ENCODE results near the gene SNRNP48.

Gene SNRNP48

DNA sequence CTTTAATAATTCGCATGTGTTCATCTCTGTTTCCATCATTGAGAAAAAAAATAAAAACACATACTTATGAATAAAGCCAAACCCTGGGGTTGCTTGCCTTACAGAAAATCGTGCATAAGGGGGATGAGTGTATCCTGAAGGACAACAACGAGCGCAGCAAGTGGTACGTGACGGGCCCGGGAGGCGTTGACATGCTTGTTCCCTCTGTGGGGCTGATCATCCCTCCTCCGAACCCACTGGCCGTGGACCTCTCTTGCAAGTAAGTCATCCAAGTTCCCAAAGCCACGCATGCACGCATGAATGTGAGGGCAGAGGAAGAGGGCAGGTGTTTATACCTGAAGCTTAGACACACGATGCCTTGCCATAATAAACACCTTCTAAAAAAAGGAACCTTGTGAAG is 20.9 kb upstream of the SNRNP48 start:
- in situ Hi-C loops (cut with MboI; ENCODE audit: low sequenced_read_pairs), result no loop called here
- Histone ChIP-seq H3K9me3 (no peaks in the 10 kb centered on the region), H3K4me3 (no peak overlapping the region), H3K27me3 (ENCODE audit: low read depth) (no peaks in the 10 kb centered on the region), H3K36me3 (replicated peaks) (peaks cover 83% of the 10 kb centered on the region), H3K4me1 (no peaks in the 10 kb centered on the region)
- DNase-seq (ENCODE audit: low spot score in 2 of 2), result no peak

- Histone ChIP-seq H3K27me3 (ENCODE audit: low read depth) (no peaks in the 10 kb centered on the region), H3K4me1 (no peaks in the 10 kb centered on the region)
- in situ Hi-C loops (cut with MboI; ENCODE audit: low sequenced_read_pairs), result no loop called here
Measured at GRCh38 chr6:7572213-7572943, 17.6 kb upstream of the SNRNP48 start.

GRCh38 chr6:7574500-7574899 is 15.5 kb upstream of the SNRNP48 start:
- peak; percentile 31 to 49 for DNase-seq (ENCODE audit: low spot score in 2 of 2)
- Histone ChIP-seq H3K4me1 (no peaks in the 10 kb centered on the region), H3K9me3 (no peaks in the 10 kb centered on the region), H3K27me3 (ENCODE audit: low read depth) (no peaks in the 10 kb centered on the region), H3K36me3 (replicated peaks) (peaks cover 77% of the 10 kb centered on the region), H3K4me3 (no peak overlapping the region)
- in situ Hi-C loops (cut with MboI; ENCODE audit: low sequenced_read_pairs), result no loop called here

More at GRCh38 chr6:7572213-7572943, 17.6 kb upstream of the SNRNP48 start:
- H3K9me3 ChIP-seq, result no peaks in the 10 kb centered on the region
- no peak overlapping the region for H3K4me3 ChIP-seq
- H3K36me3 ChIP-seq (replicated peaks), result peaks cover 82% of the 10 kb centered on the region
- DNase-seq (ENCODE audit: low spot score in 2 of 2), result no peak

DNA sequence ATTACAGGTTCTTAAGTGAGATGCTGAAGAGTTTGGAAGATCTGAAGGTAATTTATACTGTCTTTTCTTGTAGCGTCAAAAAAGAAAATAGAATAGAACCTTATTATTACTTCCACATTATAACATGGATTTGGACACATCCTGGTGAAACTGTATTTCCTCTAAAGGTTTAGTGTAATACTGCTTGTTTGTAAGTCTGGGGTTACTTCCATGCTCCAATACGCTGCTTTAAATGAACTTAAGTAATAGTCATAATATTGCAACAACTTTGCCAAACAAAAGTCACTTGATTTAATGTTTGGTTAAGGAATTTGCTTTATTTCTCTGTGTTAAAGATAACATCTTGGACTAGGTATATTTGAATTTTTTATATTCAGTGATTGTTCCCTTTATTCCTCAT is 11.5 kb upstream of the SNRNP48 start:
- in situ Hi-C loops (cut with MboI; ENCODE audit: low sequenced_read_pairs), result no loop called here
- Histone ChIP-seq H3K4me3 (no peak overlapping the region), H3K27me3 (ENCODE audit: low read depth) (no peaks in the 10 kb centered on the region), H3K4me1 (no peaks in the 10 kb centered on the region), H3K9me3 (no peaks in the 10 kb centered on the region), H3K36me3 (replicated peaks) (peaks cover 76% of the 10 kb centered on the region)
- DNase-seq (ENCODE audit: low spot score in 2 of 2), result no peak

DNA sequence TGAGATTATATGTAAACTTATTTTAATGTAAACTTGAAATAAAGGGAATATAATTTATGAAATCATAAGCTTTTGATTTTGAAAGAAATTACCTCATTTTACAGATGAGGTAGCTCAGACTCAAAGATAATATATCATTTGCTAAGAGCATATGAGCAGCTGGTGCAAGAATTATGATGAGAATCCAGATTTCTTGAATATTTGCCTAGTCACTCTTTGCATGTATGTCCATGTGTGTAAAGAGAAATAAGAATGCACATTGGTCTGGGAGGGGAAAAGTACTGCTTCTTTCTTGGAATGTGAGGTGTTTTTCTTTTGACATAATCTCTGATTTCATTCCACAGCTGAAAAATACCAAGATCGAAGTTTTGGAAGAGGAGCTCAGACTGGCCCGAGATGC is 11.1 kb upstream of the SNRNP48 start:
- no peak for DNase-seq (ENCODE audit: low spot score in 2 of 2)
- no peaks in the 10 kb centered on the region for H3K9me3 ChIP-seq
- no peak overlapping the region for H3K4me3 ChIP-seq
- in situ Hi-C loops (cut with MboI; ENCODE audit: low sequenced_read_pairs), result no loop called here
- H3K36me3 ChIP-seq (replicated peaks), result peaks cover 76% of the 10 kb centered on the region
- H3K27me3 ChIP-seq (ENCODE audit: low read depth), result no peaks in the 10 kb centered on the region
- no peaks in the 10 kb centered on the region for H3K4me1 ChIP-seq

- Histone ChIP-seq H3K4me3 (no peak overlapping the region), H3K27me3 (ENCODE audit: low read depth) (no peaks in the 10 kb centered on the region), H3K36me3 (replicated peaks) (peaks cover 80% of the 10 kb centered on the region), H3K9me3 (no peaks in the 10 kb centered on the region), H3K4me1 (no peaks in the 10 kb centered on the region)
- in situ Hi-C loops (cut with MboI; ENCODE audit: low sequenced_read_pairs), result loop anchor here (10.0 kb wide), 1 partner anchor 175 kb away; no protein-coding TSS in a partner anchor
- no peak for DNase-seq (ENCODE audit: low spot score in 2 of 2)
Measured at GRCh38 chr6:7579851-7580250, 10.1 kb upstream of the SNRNP48 start.

- Histone ChIP-seq H3K9me3 (no peaks in the 10 kb centered on the region), H3K4me1 (no peaks in the 10 kb centered on the region), H3K36me3 (replicated peaks) (peaks cover 74% of the 10 kb centered on the region), H3K27me3 (ENCODE audit: low read depth) (no peaks in the 10 kb centered on the region), H3K4me3 (no peak overlapping the region)
- in situ Hi-C loops (cut with MboI; ENCODE audit: low sequenced_read_pairs), result loop anchor here (10.0 kb wide), 1 partner anchor 176 kb away; no protein-coding TSS in a partner anchor
- DNase-seq (ENCODE audit: low spot score in 2 of 2), result no peak
Measured at GRCh38 chr6:7580537-7580926, 9.5 kb upstream of the SNRNP48 start.

GRCh38 chr6:7580927-7581618 is 8.9 kb upstream of the SNRNP48 start:
- no peaks in the 10 kb centered on the region for H3K9me3 ChIP-seq
- peaks cover 68% of the 10 kb centered on the region for H3K36me3 ChIP-seq (replicated peaks)
- H3K4me3 ChIP-seq, result no peak overlapping the region
- no peak for DNase-seq (ENCODE audit: low spot score in 2 of 2)
- H3K27me3 ChIP-seq (ENCODE audit: low read depth), result no peaks in the 10 kb centered on the region
- in situ Hi-C loops (cut with MboI; ENCODE audit: low sequenced_read_pairs), result loop anchor here (10.0 kb wide), 1 partner anchor 176 kb away; no protein-coding TSS in a partner anchor
- H3K4me1 ChIP-seq, result no peaks in the 10 kb centered on the region

- Histone ChIP-seq H3K9me3 (no peaks in the 10 kb centered on the region), H3K4me3 (no peak overlapping the region), H3K27me3 (ENCODE audit: low read depth) (no peaks in the 10 kb centered on the region), H3K4me1 (peaks cover 6% of the 10 kb centered on the region), H3K36me3 (replicated peaks) (peaks cover 31% of the 10 kb centered on the region)
- DNase-seq (ENCODE audit: low spot score in 2 of 2), result no peak
- in situ Hi-C loops (cut with MboI; ENCODE audit: low sequenced_read_pairs), result loop anchor here (10.0 kb wide), 1 partner anchor 181 kb away; no protein-coding TSS in a partner anchor
Measured at GRCh38 chr6:7585287-7585930, 4.6 kb upstream of the SNRNP48 start.

DNA sequence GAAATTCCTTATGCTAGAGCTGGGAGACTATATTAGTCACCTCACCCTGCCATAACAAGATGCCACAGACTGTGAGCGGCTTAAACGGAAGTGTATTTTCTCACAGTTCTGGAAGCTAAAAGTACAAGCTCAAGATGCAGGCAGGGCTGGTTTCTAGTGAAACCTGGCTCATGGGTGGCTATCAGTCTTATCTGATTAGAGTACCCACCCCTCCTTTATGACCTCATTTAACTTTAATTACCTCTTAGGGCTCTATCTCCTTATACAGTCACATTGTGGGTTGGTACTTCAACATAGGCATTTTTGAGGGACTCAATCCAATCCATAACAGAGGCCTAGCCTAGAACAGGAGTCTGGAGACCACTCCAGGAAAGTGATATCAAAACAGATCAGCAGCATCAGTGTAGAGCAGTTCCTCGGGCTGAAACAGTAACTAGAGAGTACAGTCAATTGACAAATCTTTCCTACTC is 2.3 kb upstream of the SNRNP48 start:
- Histone ChIP-seq H3K9me3 (no peaks in the 10 kb centered on the region), H3K4me1 (peaks cover 16% of the 10 kb centered on the region), H3K27me3 (ENCODE audit: low read depth) (no peaks in the 10 kb centered on the region), H3K4me3 (no peak overlapping the region), H3K36me3 (replicated peaks) (peaks cover 15% of the 10 kb centered on the region)
- in situ Hi-C loops (cut with MboI; ENCODE audit: low sequenced_read_pairs), result loop anchor here (10.0 kb wide), 1 partner anchor 183 kb away; no protein-coding TSS in a partner anchor
- DNase-seq (ENCODE audit: low spot score in 2 of 2), result no peak

DNA sequence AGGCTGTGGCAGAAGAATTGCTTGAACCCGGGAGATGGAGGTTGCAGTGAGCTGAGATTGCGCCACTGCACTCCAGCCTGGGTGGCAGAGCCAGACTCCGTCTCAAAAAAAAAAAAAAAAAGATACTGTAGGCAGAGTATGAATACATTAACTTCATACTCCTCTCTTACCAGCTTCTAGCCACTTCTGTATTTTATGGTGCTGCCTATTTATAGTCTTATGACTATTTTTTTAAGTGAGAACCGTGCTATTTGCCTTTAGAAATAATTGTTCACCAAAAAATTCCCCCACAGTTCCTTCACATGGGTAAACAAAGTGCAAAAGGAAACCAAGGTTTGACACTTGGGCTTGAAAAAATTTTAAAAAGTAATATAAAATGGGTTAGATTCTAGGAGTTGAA is 1.5 kb upstream of the SNRNP48 start:
- H3K4me3 ChIP-seq, result no peak overlapping the region
- H3K9me3 ChIP-seq, result no peaks in the 10 kb centered on the region
- H3K27me3 ChIP-seq (ENCODE audit: low read depth), result no peaks in the 10 kb centered on the region
- no peak for DNase-seq (ENCODE audit: low spot score in 2 of 2)
- peaks cover 9% of the 10 kb centered on the region for H3K36me3 ChIP-seq (replicated peaks)
- in situ Hi-C loops (cut with MboI; ENCODE audit: low sequenced_read_pairs), result loop anchor here (10.0 kb wide), 1 partner anchor 184 kb away; no protein-coding TSS in a partner anchor
- peaks cover 16% of the 10 kb centered on the region for H3K4me1 ChIP-seq

GRCh38 chr6:7589221-7589620 is 777 bp upstream of the SNRNP48 start:
- in situ Hi-C loops (cut with MboI; ENCODE audit: low sequenced_read_pairs), result loop anchor here (10.0 kb wide), 1 partner anchor 184 kb away; no protein-coding TSS in a partner anchor
- no peaks in the 10 kb centered on the region for H3K9me3 ChIP-seq
- peaks cover 16% of the 10 kb centered on the region for H3K4me1 ChIP-seq
- H3K36me3 ChIP-seq (replicated peaks), result peaks cover 11% of the 10 kb centered on the region
- peak overlapping the region; percentile 92 for H3K4me3 ChIP-seq
- no peaks in the 10 kb centered on the region for H3K27me3 ChIP-seq (ENCODE audit: low read depth)
- DNase-seq (ENCODE audit: low spot score in 2 of 2), result no peak

DNA sequence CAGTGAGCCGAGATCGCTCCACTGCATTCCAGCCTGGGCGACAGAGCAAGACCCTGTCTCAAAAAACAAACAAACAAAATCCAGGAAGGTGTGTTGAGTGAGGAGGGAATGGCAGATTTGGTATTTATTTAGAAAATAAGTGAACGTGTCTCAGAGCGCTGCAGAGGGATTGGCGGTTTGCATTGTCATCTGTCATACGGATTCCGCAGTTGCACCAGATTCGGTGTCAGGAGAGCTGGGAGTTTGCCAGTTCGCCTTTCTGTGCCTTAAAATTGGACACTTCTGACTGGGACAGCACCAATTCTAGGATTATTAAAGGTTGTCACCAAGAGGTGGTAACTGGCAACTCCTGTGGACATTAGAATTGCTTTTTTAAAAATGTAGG is 912 bp downstream of the SNRNP48 start:
- H3K4me1 ChIP-seq, result peaks cover 16% of the 10 kb centered on the region
- peaks cover 25% of the 10 kb centered on the region for H3K36me3 ChIP-seq (replicated peaks)
- peak overlapping the region; percentile 92 for H3K4me3 ChIP-seq
- no peaks in the 10 kb centered on the region for H3K27me3 ChIP-seq (ENCODE audit: low read depth)
- in situ Hi-C loops (cut with MboI; ENCODE audit: low sequenced_read_pairs), result no loop called here
- no peaks in the 10 kb centered on the region for H3K9me3 ChIP-seq
- DNase-seq (ENCODE audit: low spot score in 2 of 2), result peak in 1 of 2 experiments; percentile 43

Data from HAP-1 (cell line).